Ishikawa (cell line): ENCODE results near the gene PAPOLB.

Source experiments
- CEBPB ChIP-seq: IDR thresholded peaks from 2 replicates; pipeline ENCODE4 v1.6.1; 2012
- CREB1 ChIP-seq: IDR thresholded peaks from 2 replicates; pipeline ENCODE4 v1.6.1; 2012; ENCODE audit warnings: low read depth
- EGR1 ChIP-seq: IDR thresholded peaks from 2 replicates; pipeline ENCODE4 v1.6.1; 2012
- EP300 ChIP-seq: IDR thresholded peaks from 2 replicates; pipeline ENCODE4 v1.6.1; 2012; ENCODE audit warnings: borderline replicate concordance
- FOXM1 ChIP-seq: IDR thresholded peaks from 2 replicates; pipeline ENCODE4 v1.6.1; 2012; ENCODE audit warnings: low read depth, borderline replicate concordance
- MAX ChIP-seq: IDR thresholded peaks from 2 replicates; pipeline ENCODE4 v1.6.1; 2012
- NFIC ChIP-seq: IDR thresholded peaks from 2 replicates; pipeline ENCODE4 v1.6.1; 2012
- RAD21 ChIP-seq: IDR thresholded peaks from 2 replicates; pipeline ENCODE4 v1.6.1; 2012; ENCODE audit warnings: low read depth
- REST ChIP-seq: IDR thresholded peaks from 2 replicates; pipeline ENCODE4 v1.6.1; 2012; ENCODE audit warnings: low read depth, mild to moderate bottlenecking
- TAF1 ChIP-seq: IDR thresholded peaks from 2 replicates; pipeline ENCODE4 v1.6.1; 2012; ENCODE audit warnings: low read depth, mild to moderate bottlenecking
- TCF12 ChIP-seq: IDR thresholded peaks from 2 replicates; pipeline ENCODE4 v1.6.1; 2012; ENCODE audit warnings: low read depth
- TEAD4 ChIP-seq: IDR thresholded peaks from 2 replicates; pipeline ENCODE4 v1.6.1; 2012
- YY1 ChIP-seq: IDR thresholded peaks from 2 replicates; pipeline ENCODE4 v1.6.1; 2012; ENCODE audit warnings: low read depth
- ZBTB7A ChIP-seq: IDR thresholded peaks from 2 replicates; pipeline ENCODE4 v1.6.1; 2012; ENCODE audit warnings: low read depth
- TF ChIP-seq, protein P1 (sequence below): IDR thresholded peaks from 2 replicates; pipeline ENCODE4 v1.6.1; 2012

Gene PAPOLB

GRCh38 chr7:4861673-4862072 is at the start of gene PAPOLB:
PAPOLB (minus strand) TSS chr7:4862030; CDS start chr7:4861810, 220 bp downstream.
- no peak for TF ChIP-seq FOXM1
- TF ChIP-seq RAD21, result no peak
- no peak for TF ChIP-seq EGR1
- TF ChIP-seq CEBPB, result no peak
- TF ChIP-seq CREB1, result no peak
- TF ChIP-seq TEAD4, result no peak
- no peak for TF ChIP-seq YY1
- TF ChIP-seq TCF12, result no peak
- TF ChIP-seq ZBTB7A, result no peak
- no peak for TF ChIP-seq MAX
- TF ChIP-seq REST, result no peak
- TF ChIP-seq NFIC, result no peak
- TF ChIP-seq TAF1, result no peak
- no peak for TF ChIP-seq EP300

DNA sequence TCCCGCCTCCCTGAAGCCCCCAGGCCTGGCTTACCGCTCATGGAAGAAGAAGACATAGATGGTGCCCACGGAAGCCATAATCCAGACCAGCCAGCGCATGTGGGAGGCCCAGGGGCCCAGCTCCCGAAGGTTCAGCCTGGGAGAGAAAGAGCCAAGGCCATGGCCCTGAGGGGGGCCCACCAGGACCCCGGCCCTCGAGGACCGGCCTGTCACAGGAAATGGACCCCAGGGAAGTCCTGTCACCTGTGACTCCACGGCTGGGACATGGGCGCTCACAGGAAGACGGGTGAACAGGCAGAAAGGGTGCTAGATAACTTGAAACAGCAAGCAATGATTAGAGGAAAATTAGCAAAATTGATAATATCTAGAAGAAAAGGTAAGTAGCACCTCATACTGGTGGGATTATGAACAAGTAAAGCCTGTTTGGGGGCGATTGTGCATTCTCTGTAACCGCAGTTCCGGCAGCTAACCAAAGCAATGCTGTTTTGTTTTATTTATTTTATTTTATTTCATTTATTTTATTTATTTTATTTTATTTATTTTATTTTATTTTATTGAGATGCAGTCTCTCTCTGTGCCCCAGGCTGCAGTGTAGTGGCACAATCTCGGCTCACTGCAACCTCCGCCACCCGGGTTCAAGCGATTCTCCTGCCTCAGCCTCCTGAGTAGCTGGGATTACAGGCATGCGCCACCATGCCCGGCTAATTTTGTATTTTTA is 49.4 kb upstream of the PAPOLB start:
- no peak for TF ChIP-seq CEBPB
- TF ChIP-seq EP300, result no peak
- TF ChIP-seq FOXM1, result no peak
- TF ChIP-seq REST, result no peak
- TF ChIP-seq, protein P1, sequence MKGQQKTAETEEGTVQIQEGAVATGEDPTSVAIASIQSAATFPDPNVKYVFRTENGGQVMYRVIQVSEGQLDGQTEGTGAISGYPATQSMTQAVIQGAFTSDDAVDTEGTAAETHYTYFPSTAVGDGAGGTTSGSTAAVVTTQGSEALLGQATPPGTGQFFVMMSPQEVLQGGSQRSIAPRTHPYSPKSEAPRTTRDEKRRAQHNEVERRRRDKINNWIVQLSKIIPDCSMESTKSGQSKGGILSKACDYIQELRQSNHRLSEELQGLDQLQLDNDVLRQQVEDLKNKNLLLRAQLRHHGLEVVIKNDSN, result no peak
- no peak for TF ChIP-seq TAF1
- TF ChIP-seq YY1, result no peak
- TF ChIP-seq NFIC, result no peak
- no peak for TF ChIP-seq MAX
- TF ChIP-seq CREB1, result no peak
- no peak for TF ChIP-seq TCF12
- no peak for TF ChIP-seq ZBTB7A
- no peak for TF ChIP-seq EGR1
- TF ChIP-seq RAD21, result no peak

- TF ChIP-seq REST (no peak), TAF1 (no peak), TEAD4 (no peak), EGR1 (no peak), EP300 (no peak), RAD21 (no peak), CREB1 (no peak), FOXM1 (no peak), MAX (no peak), ZBTB7A (no peak), YY1 (no peak), TCF12 (no peak), CEBPB (no peak)
- TF ChIP-seq, protein P1, result no peak
These were observed 44.9 kb upstream of the PAPOLB start for GRCh38 chr7:4906682-4907081.

GRCh38 chr7:4905171-4905570 is 43.3 kb upstream of the PAPOLB start:
- no peak for TF ChIP-seq TEAD4
- no peak for TF ChIP-seq CREB1
- no peak for TF ChIP-seq MAX
- no peak for TF ChIP-seq NFIC
- no peak for TF ChIP-seq ZBTB7A
- TF ChIP-seq EGR1, result no peak
- no peak for TF ChIP-seq EP300
- TF ChIP-seq RAD21, result no peak
- TF ChIP-seq REST, result no peak
- TF ChIP-seq YY1, result no peak
- no peak for TF ChIP-seq TAF1
- no peak for TF ChIP-seq FOXM1
- TF ChIP-seq TCF12, result no peak
- TF ChIP-seq, protein P1, result no peak
- TF ChIP-seq CEBPB, result no peak
